IMR-90 (cell line): ENCODE results near the gene GATA3. TPM values are rescaled to one million over a fixed set of nuclear protein-coding genes. Genes with fewer than 3 reads are reported as not detected.

ENCODE experiments used
- ATAC-seq: fragments of 200-7000 bp; cut with Tn5 transposase; 2 replicates; pipeline ENCODE4 v1.9.1; 2020; ENCODE audit warnings: low read depth, mild to moderate bottlenecking, moderate library complexity
- BruUV-seq: library from RNA; stranded (reverse); fragments of 400-500 nt; replicated peaks from 2 replicates; lab custom pipeline; 2021; lab: Mats Ljungman, UMichigan
- CTCF ChIA-PET: fragments of 300-600 bp; formaldehyde crosslinking; extraction: SDS; loops from one replicate; lab custom pipeline; 2021; ENCODE audit warnings: antibody characterized with exemption; lab: Yijun Ruan, JAX
- POLR2A ChIA-PET: fragments of 300-600 bp; sonication (Branson Sonifier 250); formaldehyde crosslinking; loops from one replicate; lab custom pipeline; 2022; ENCODE audit warnings: antibody characterized with exemption; ENCODE audit not compliant: unreplicated experiment; lab: Charles Lee
- DNase-seq: peaks from one replicate; pipeline ENCODE4 v3.0.0; 2013
- H2AFZ ChIP-seq: replicated peaks from 2 replicates; pipeline ENCODE3; 2013; ENCODE audit warnings: low read length, mild to moderate bottlenecking; ENCODE audit not compliant: poor library complexity
- H2AK5ac ChIP-seq: 2 replicates; pipeline ENCODE4 v1.6.1; 2013; ENCODE audit warnings: low read depth, low read length, inconsistent platforms
- H2AK9ac ChIP-seq: replicated peaks from 2 replicates; pipeline ENCODE3; 2013; ENCODE audit warnings: mild to moderate bottlenecking, low read depth, low read length, moderate library complexity; ENCODE audit not compliant: poor library complexity
- H2BK120ac ChIP-seq: 2 replicates; pipeline ENCODE4 v1.6.1; 2013; ENCODE audit warnings: low read depth, low read length, inconsistent platforms
- H2BK15ac ChIP-seq: 3 replicates; pipeline ENCODE4 v1.6.1; 2013; ENCODE audit warnings: low read depth, low read length, inconsistent platforms
- H2BK20ac ChIP-seq: 2 replicates; pipeline ENCODE4 v1.6.1; 2013; ENCODE audit warnings: low read depth, mild to moderate bottlenecking, inconsistent platforms, low read length, moderate library complexity
- H2BK5ac ChIP-seq: 2 replicates; pipeline ENCODE4 v1.6.1; 2013; ENCODE audit warnings: mild to moderate bottlenecking, low read depth, low read length, inconsistent platforms; ENCODE audit not compliant: poor library complexity, severe bottlenecking
- H3K14ac ChIP-seq: replicated peaks from 2 replicates; pipeline ENCODE4 v1.6.1; 2013; ENCODE audit warnings: low read depth, low read length, inconsistent platforms
- H3K18ac ChIP-seq: 2 replicates; pipeline ENCODE4 v1.6.1; 2013; ENCODE audit warnings: low read depth, low read length, control low read depth
- H3K23ac ChIP-seq: 2 replicates; pipeline ENCODE4 v1.6.1; 2013; ENCODE audit warnings: low read depth, low read length, inconsistent platforms
- H3K27ac ChIP-seq: 2 replicates; pipeline ENCODE4 v1.5.1; 2013; ENCODE audit warnings: mild to moderate bottlenecking, control low read depth, low read length; ENCODE audit not compliant: insufficient read depth
- H3K27me3 ChIP-seq: 2 replicates; pipeline ENCODE4 v1.6.1; 2013; ENCODE audit warnings: low read length; ENCODE audit not compliant: control insufficient read depth, insufficient read depth
- H3K36me3 ChIP-seq: 2 replicates; pipeline ENCODE4 v1.6.1; 2013; ENCODE audit warnings: low read length, mixed read lengths; ENCODE audit not compliant: control insufficient read depth, insufficient read depth
- H3K4ac ChIP-seq: 2 replicates; pipeline ENCODE4 v1.6.1; 2013; ENCODE audit warnings: low read depth, low read length, inconsistent platforms
- H3K4me1 ChIP-seq: 2 replicates; pipeline ENCODE4 v1.6.1; 2013; ENCODE audit warnings: low read length, mixed read lengths; ENCODE audit not compliant: control insufficient read depth, insufficient read depth
- H3K4me2 ChIP-seq: 2 replicates; pipeline ENCODE4 v1.6.1; 2013; ENCODE audit warnings: low read depth, mild to moderate bottlenecking, control low read depth, low read length, moderate library complexity
- H3K4me3 ChIP-seq: 2 replicates; pipeline ENCODE4 v1.5.1; 2013; ENCODE audit warnings: low read depth, mild to moderate bottlenecking, control low read depth, low read length, moderate library complexity; ENCODE audit not compliant: insufficient read depth
- H3K56ac ChIP-seq: 2 replicates; pipeline ENCODE4 v1.6.1; 2013; ENCODE audit warnings: low read length, inconsistent platforms; ENCODE audit not compliant: insufficient read depth; ENCODE audit errors: extremely low read depth
- H3K79me1 ChIP-seq, 2 experiments: 2 replicates each; pipeline ENCODE4 v1.6.1; 2013; ENCODE audit warnings: low read length in 2 of 2, inconsistent platforms in 1 of 2, low read depth in 1 of 2
- H3K9ac ChIP-seq: 2 replicates; pipeline ENCODE4 v1.6.1; 2013; ENCODE audit warnings: low read depth, low read length, control low read depth
- H3K9me1 ChIP-seq: 2 replicates; pipeline ENCODE4 v1.6.1; 2013; ENCODE audit warnings: low read length, inconsistent platforms; ENCODE audit not compliant: insufficient read depth
- H3K9me3 ChIP-seq: 2 replicates; pipeline ENCODE4 v1.6.1; 2013; ENCODE audit warnings: low read length; ENCODE audit not compliant: control insufficient read depth, insufficient read depth
- H4K20me1 ChIP-seq: 2 replicates; pipeline ENCODE4 v1.6.1; 2013; ENCODE audit warnings: low read length, inconsistent platforms; ENCODE audit not compliant: insufficient read depth
- H4K5ac ChIP-seq: 2 replicates; pipeline ENCODE4 v1.6.1; 2013; ENCODE audit warnings: mild to moderate bottlenecking, low read depth, low read length, control low read depth
- H4K8ac ChIP-seq, 2 experiments: 2 replicates each; pipeline ENCODE4 v1.6.1; 2013; ENCODE audit warnings: low read depth in 2 of 2, low read length in 2 of 2, control low read depth in 1 of 2, inconsistent platforms in 1 of 2
- H4K91ac ChIP-seq: 2 replicates; pipeline ENCODE4 v1.6.1; 2013; ENCODE audit warnings: low read depth, low read length, inconsistent platforms; ENCODE audit not compliant: insufficient read depth
- CEBPB ChIP-seq: IDR thresholded peaks from 2 replicates; pipeline ENCODE4 v1.6.1; 2012; ENCODE audit warnings: low read depth, low read length, improper control_type of control experiment
- RFX5 ChIP-seq: IDR thresholded peaks from 2 replicates; pipeline ENCODE4 v1.8.0; 2012; ENCODE audit warnings: low read depth, mild to moderate bottlenecking, low read length, moderate library complexity
- WGBS, 2 experiments: methylation state at CpG; one replicate each; pipeline versions ENCODE4 v1.1.5 to v1.1.7; 2013; ENCODE audit warnings: missing lambda C conversion rate in 2 of 2; ENCODE audit not compliant: insufficient read length in 1 of 2; ENCODE audit errors: extremely low coverage in 2 of 2; 5-methylcytosine and 5-hydroxymethylcytosine counted together
- dilution Hi-C: fragments of 300-500 bp; cut with HindIII; formaldehyde crosslinking; loops from one replicate; pipeline ENCODE4 v1.14.3; 2018; ENCODE audit warnings: low sequenced_read_pairs; ENCODE audit not compliant: unreplicated experiment
- in situ Hi-C: fragments of 300-500 bp; cut with MboI; formaldehyde crosslinking; loops from 3 replicates; pipeline ENCODE4 v1.14.3; 2019; ENCODE audit warnings: low sequenced_read_pairs, inconsistent platforms, mixed read lengths
- intact Hi-C: fragments of 100-400 bp; cut with micrococcal nuclease; formaldehyde crosslinking; loops from 2 replicates; pipeline ENCODE4 v1.10.0; 2022
- polyA plus RNA-seq, 3 experiments: library from polyadenylated mRNA; depleted of rRNA; stranded (reverse); fragments of >200 nt; gene quantifications; 2 replicates each; pipeline ENCODE4 v1.2.3, GENCODE V29; 2012; ENCODE audit warnings: low replicate concordance in 1 of 3
- total RNA-seq: library from RNA; depleted of rRNA; stranded (reverse); fragments of >200 nt; gene quantifications from 2 replicates; pipeline ENCODE4 v1.2.3, GENCODE V29; 2012

GATA3 gene
- total and polyA plus RNA-seq, 2 of the 4 experiments (the other 2 are of a cell fraction), result 0.21 TPM; not detected in 1

- Histone ChIP-seq H3K14ac (no peak overlapping the region), H3K4me2 (no peak overlapping the region), H3K9me1 (no peaks in the 10 kb centered on the region), H3K27ac (no peak overlapping the region), H2AK9ac (no peak overlapping the region), H3K23ac (no peak overlapping the region), H3K4me1 (peaks cover 7% of the 10 kb centered on the region), H2BK20ac (no peak overlapping the region), H3K79me1 (no peaks in the 10 kb centered on the region), H2BK5ac (no peak overlapping the region), H3K18ac (no peak overlapping the region), H3K4ac (no peak overlapping the region), H4K91ac (no peak overlapping the region), H2BK120ac (no peak overlapping the region), H3K56ac (no peak overlapping the region), H3K4me3 (no peak overlapping the region), H2AFZ (no peak overlapping the region), H4K8ac (no peak overlapping the region), H3K27me3 (peaks cover 4% of the 10 kb centered on the region), H4K20me1 (no peaks in the 10 kb centered on the region), H3K9ac (no peak overlapping the region), H2BK15ac (no peak overlapping the region), H4K5ac (no peak overlapping the region), H3K36me3 (no peaks in the 10 kb centered on the region), H3K9me3 (no peaks in the 10 kb centered on the region), H2AK5ac (no peak overlapping the region)
- POLR2A ChIA-PET, result no interaction called here
- DNase-seq, result peak; percentile 22
- CTCF ChIA-PET, result interaction anchor here (0.7 to 1.1 kb wide), 2 partner anchors 9 to 18 kb away, joined by 3 read pairs; no protein-coding TSS in a partner anchor
- dilution Hi-C loops, result no loop called here
- no peak for TF ChIP-seq RFX5
- TF ChIP-seq CEBPB, result peak; percentile 38; the same call in 1 of the 2 replicates
- in situ Hi-C loops, result no loop called here
- 68% methylated on average over 2 of the region's 3 CpGs; no CpG with 5 or more reads in 1 of the 2 experiments for WGBS, 2 experiments
- no TSS peak for BruUV-seq
- intact Hi-C loops, result no loop called here
- ATAC-seq, result no peak
Measured at GRCh38 chr10:8071006-8071405, 16.5 kb downstream of the GATA3 start.
